ENCODE data around the gene DDHD1. TPM values are rescaled to one million over a fixed set of nuclear protein-coding genes. Genes with fewer than 3 reads are reported as not detected.
"Not testable (repeated sequence)": the region's sequence is repeated elsewhere in the genome, so short reads cannot be mapped to it uniquely, and the experiment has no call there.

The DDHD1 gene
- total RNA-seq, 1 donor from 2014 or later: 14.5 TPM

DNA sequence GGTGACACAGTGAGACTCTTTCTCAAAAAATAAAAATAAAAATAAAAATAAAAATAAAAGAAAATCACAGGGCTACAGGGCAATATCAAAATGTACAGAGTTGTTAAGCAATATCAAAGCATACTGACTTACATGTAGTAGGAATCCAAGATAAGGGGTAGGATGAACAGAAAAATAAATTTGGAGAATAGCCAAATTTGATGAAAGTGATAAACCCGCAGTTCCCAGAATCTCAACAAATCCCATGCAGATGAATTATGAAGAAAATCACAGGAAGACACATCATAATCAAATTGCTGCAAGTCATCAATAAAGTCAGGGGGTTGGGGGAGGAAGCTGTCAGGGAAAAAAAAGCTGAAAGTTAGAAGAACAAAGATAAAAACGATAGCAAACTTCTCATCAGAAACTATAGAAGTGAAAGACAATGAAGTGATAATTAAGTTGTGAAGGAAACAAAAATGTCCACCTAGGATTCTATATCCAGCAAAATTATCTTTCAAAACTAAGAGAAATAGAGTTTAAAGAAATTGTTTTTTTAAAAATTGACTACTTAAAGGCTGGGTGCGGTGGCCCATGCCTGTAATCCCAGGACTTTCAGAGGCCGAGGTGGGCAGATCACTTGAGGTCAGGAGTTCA is 15.4 kb downstream of the DDHD1 start:
- H3K27ac ChIP-seq (ENCODE audit: low read depth, low read length): no peak overlapping the region
- no peaks in the 10 kb centered on the region for H3K4me1 ChIP-seq (ENCODE audit: insufficient read depth, low read length)
- Mint-ChIP-seq H3K27ac (ENCODE audit: unreplicated experiment) (no peak overlapping the region), H3K4me1 (ENCODE audit: low read depth, unreplicated experiment) (no peaks in the 10 kb centered on the region), H3K9me3 (ENCODE audit: unreplicated experiment) (peaks cover 14% of the 10 kb centered on the region), H3K4me3 (ENCODE audit: unreplicated experiment) (no peak overlapping the region), H3K36me3 (ENCODE audit: low read depth, unreplicated experiment) (peaks cover 5% of the 10 kb centered on the region), H3K27me3 (ENCODE audit: low read depth, unreplicated experiment) (no peaks in the 10 kb centered on the region)
- H3K9me3 ChIP-seq (ENCODE audit: insufficient read depth, low read depth, low read length): peaks cover 9% of the 10 kb centered on the region
- DNase-seq (ENCODE audit: low read depth) (no peak), FAIRE-seq (no peak)
- H3K4me3 ChIP-seq (ENCODE audit: insufficient read depth, low read depth, low read length): no peak overlapping the region
- TF ChIP-seq EZH2 (IDR thresholded peaks at IDR 0.05; ENCODE audit: insufficient read depth, low read length): no peak
- TF ChIP-seq, protein P1, sequence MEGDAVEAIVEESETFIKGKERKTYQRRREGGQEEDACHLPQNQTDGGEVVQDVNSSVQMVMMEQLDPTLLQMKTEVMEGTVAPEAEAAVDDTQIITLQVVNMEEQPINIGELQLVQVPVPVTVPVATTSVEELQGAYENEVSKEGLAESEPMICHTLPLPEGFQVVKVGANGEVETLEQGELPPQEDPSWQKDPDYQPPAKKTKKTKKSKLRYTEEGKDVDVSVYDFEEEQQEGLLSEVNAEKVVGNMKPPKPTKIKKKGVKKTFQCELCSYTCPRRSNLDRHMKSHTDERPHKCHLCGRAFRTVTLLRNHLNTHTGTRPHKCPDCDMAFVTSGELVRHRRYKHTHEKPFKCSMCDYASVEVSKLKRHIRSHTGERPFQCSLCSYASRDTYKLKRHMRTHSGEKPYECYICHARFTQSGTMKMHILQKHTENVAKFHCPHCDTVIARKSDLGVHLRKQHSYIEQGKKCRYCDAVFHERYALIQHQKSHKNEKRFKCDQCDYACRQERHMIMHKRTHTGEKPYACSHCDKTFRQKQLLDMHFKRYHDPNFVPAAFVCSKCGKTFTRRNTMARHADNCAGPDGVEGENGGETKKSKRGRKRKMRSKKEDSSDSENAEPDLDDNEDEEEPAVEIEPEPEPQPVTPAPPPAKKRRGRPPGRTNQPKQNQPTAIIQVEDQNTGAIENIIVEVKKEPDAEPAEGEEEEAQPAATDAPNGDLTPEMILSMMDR (IDR thresholded peaks at IDR 0.05; ENCODE audit: insufficient read depth, low read depth, low read length): no peak
- H3K36me3 ChIP-seq (ENCODE audit: insufficient read depth, low read length): peaks cover 2% of the 10 kb centered on the region
- no peaks in the 10 kb centered on the region for H4K20me1 ChIP-seq (ENCODE audit: insufficient read depth, low read length)
- no peaks in the 10 kb centered on the region for H3K27me3 ChIP-seq (ENCODE audit: insufficient read depth, low read length)
- no peak overlapping the region for H3K4me2 ChIP-seq (ENCODE audit: low read length)
- H3K9ac ChIP-seq (ENCODE audit: low read length): no peak overlapping the region
- H2AFZ ChIP-seq (ENCODE audit: low read depth, low read length): no peak overlapping the region
- peaks cover 28% of the 10 kb centered on the region for H3K79me2 ChIP-seq (ENCODE audit: insufficient read depth, low read length)

DNA sequence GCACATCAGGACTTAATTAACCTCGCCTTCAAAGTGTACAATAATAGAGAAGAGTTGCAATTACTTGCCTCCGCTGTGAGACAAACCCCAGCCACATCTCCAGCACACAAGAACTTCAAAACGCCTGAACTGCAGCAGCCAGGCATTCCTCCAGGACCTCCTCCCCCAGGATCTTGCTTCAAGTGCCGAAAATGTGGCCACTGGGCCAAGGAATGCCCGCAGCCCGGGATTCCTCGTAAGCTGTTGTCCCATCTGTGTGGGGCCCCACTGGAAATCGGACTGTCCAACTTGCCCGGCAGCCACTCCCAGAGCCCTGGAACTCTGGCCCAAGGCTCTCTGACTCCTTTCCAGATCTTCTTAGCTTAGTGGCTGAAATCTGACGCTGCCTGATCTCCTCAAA is 22.6 kb downstream of the DDHD1 start:
- H3K4me1 ChIP-seq (ENCODE audit: insufficient read depth, low read length); H3K27ac ChIP-seq (ENCODE audit: low read depth, low read length); H3K4me2 ChIP-seq (ENCODE audit: low read length); H3K9ac ChIP-seq (ENCODE audit: low read length); H3K4me3 Mint-ChIP-seq (ENCODE audit: unreplicated experiment); FAIRE-seq; DNase-seq (ENCODE audit: low read depth); H3K4me1 Mint-ChIP-seq (ENCODE audit: low read depth, unreplicated experiment); H3K4me3 ChIP-seq (ENCODE audit: insufficient read depth, low read depth, low read length); H3K27me3 ChIP-seq (ENCODE audit: insufficient read depth, low read length); H3K36me3 ChIP-seq (ENCODE audit: insufficient read depth, low read length); H3K27me3 Mint-ChIP-seq (ENCODE audit: low read depth, unreplicated experiment); H4K20me1 ChIP-seq (ENCODE audit: insufficient read depth, low read length); H3K36me3 Mint-ChIP-seq (ENCODE audit: low read depth, unreplicated experiment); H3K27ac Mint-ChIP-seq (ENCODE audit: unreplicated experiment); H3K9me3 ChIP-seq (ENCODE audit: insufficient read depth, low read depth, low read length); H3K9me3 Mint-ChIP-seq (ENCODE audit: unreplicated experiment); H2AFZ ChIP-seq (ENCODE audit: low read depth, low read length): not testable (repeated sequence)
- H3K79me2 ChIP-seq (ENCODE audit: insufficient read depth, low read length): peaks cover 11% of the 10 kb centered on the region

DNA sequence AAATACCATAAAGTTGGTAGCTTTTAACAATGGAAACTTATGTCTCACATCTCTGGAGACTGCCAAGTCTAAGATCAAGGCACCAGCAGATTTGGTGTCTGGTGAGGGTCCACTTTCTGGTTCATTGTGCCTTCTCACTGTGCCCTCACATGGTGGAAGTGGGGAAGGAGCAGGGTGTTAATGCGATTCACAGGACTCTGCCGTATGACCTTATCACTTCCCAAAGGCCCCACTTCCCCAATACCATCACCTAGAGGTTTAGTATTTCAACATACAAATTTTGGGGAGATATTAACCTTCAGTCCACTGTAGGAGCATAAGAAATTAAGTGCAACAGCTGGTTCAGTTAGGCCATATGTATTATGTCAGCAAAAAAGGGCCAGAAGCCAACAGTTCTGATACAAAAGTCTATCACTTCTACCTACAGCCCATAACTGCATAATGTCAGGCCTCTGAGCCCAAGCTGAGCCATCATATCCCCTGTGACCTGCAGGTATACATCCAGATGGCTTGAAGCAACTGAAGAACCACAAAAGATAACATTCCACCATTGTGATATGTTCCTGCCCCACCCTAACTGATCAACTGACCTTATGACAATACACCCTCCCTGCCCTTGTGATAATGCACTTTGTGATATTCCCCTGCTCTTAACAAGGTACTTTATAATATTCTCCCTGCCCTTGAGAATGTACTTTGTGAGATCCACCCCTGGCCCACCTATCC is 24.7 kb downstream of the DDHD1 start:
- no peaks in the 10 kb centered on the region for H3K9me3 ChIP-seq (ENCODE audit: insufficient read depth, low read depth, low read length)
- FAIRE-seq: no peak
- H3K36me3 ChIP-seq (ENCODE audit: insufficient read depth, low read length): no peaks in the 10 kb centered on the region

More for the DNA sequence above, 24.7 kb downstream of the DDHD1 start:
- no peak overlapping the region for H3K4me2 ChIP-seq (ENCODE audit: low read length)
- no peak overlapping the region for H3K9ac ChIP-seq (ENCODE audit: low read length)
- Mint-ChIP-seq H3K36me3 (ENCODE audit: low read depth, unreplicated experiment) (no peaks in the 10 kb centered on the region), H3K9me3 (ENCODE audit: unreplicated experiment) (peaks cover 4% of the 10 kb centered on the region), H3K4me3 (ENCODE audit: unreplicated experiment) (no peak overlapping the region), H3K4me1 (ENCODE audit: low read depth, unreplicated experiment) (no peaks in the 10 kb centered on the region), H3K27ac (ENCODE audit: unreplicated experiment) (no peak overlapping the region), H3K27me3 (ENCODE audit: low read depth, unreplicated experiment) (no peaks in the 10 kb centered on the region)
- H3K4me3 ChIP-seq (ENCODE audit: insufficient read depth, low read depth, low read length): no peak overlapping the region
- DNase-seq (ENCODE audit: low read depth): no peak
- no peak overlapping the region for H2AFZ ChIP-seq (ENCODE audit: low read depth, low read length)
- H4K20me1 ChIP-seq (ENCODE audit: insufficient read depth, low read length): no peaks in the 10 kb centered on the region
- H3K4me1 ChIP-seq (ENCODE audit: insufficient read depth, low read length): no peaks in the 10 kb centered on the region
- peaks cover 11% of the 10 kb centered on the region for H3K79me2 ChIP-seq (ENCODE audit: insufficient read depth, low read length)
- no peak overlapping the region for H3K27ac ChIP-seq (ENCODE audit: low read depth, low read length)
- TF ChIP-seq, protein P1 (IDR thresholded peaks at IDR 0.05; ENCODE audit: insufficient read depth, low read depth, low read length): no peak
- no peaks in the 10 kb centered on the region for H3K27me3 ChIP-seq (ENCODE audit: insufficient read depth, low read length)

Measured in astrocyte (in vitro differentiated cells and primary cell).